H7 (cell line): ENCODE data around the gene GSG1L2. TPM values are rescaled to one million over a fixed set of nuclear protein-coding genes. Genes with fewer than 3 reads are reported as not detected.

Experiments
- DNase-seq: peaks from one replicate; pipeline ENCODE4 v3.0.0; 2012
- H3K27me3 ChIP-seq: 2 replicates; pipeline ENCODE4 v1.6.0; 2011; ENCODE audit warnings: mild to moderate bottlenecking, low read length; ENCODE audit not compliant: control insufficient read depth, insufficient read depth
- H3K36me3 ChIP-seq: replicated peaks from 2 replicates; pipeline ENCODE4 v1.5.1; 2011; ENCODE audit warnings: low read length; ENCODE audit not compliant: control insufficient read depth, insufficient read depth
- H3K4me3 ChIP-seq: 2 replicates; pipeline ENCODE4 v1.5.1; 2011; ENCODE audit warnings: low read depth, mild to moderate bottlenecking, control low read depth, low read length, moderate library complexity; ENCODE audit not compliant: insufficient read depth
- total RNA-seq: library from RNA; depleted of rRNA; stranded (reverse); fragments of >200 nt; shearing (Covaris generic); gene quantifications from 2 replicates; pipeline ENCODE4 v1.2.3, GENCODE V29; 2014; rRNA removed

GSG1L2 gene
- total RNA-seq, 1 experiment from 2014 or later, result not detected

DNA sequence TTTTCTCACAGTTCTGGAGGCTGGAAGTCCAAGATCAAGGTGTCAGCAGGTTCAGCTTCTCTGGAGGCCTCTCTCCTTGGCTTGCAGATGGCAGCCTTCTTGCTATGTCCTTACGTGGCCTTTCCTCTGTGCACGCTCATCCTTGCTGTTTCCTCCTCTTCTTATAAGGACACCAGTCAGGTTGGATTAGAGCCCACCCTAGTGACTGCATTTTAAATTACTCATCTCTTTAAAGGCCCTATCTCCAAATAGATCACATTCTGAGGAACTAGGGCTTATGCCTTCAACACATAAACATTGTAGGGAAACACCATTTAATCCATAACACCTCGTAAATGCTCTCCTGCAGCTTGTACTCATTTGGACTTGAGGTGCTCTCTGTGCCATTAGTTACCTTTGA, 66.8 kb downstream of the GSG1L2 start:
- Histone ChIP-seq H3K4me3 (no peak overlapping the region), H3K36me3 (no peaks in the 10 kb centered on the region), H3K27me3 (no peaks in the 10 kb centered on the region)
- no peak for DNase-seq

Other genes with a start within 250 kb of the GSG1L2 start
- gene STX8, start 246.3 kb downstream of the GSG1L2 start, total RNA-seq, result 51.8 and 63.1 TPM in 2 replicates
- gene CFAP52, start 245.4 kb downstream of the GSG1L2 start, total RNA-seq, result not detected in 2 replicates
- gene USP43, start 176.6 kb downstream of the GSG1L2 start, total RNA-seq, result 4.5 and 5.0 TPM in 2 replicates
- not detected in 2 replicates for gene DHRS7C, start 30.5 kb downstream of the GSG1L2 start, total RNA-seq
- gene GLP2R, start 3.8 kb upstream of the GSG1L2 start, total RNA-seq, result not detected in 2 replicates
- gene RCVRN, start 83.2 kb upstream of the GSG1L2 start, total RNA-seq, result not detected in 2 replicates